Measurements from ENCODE around the gene JUN. TPM values are rescaled to one million over a fixed set of nuclear protein-coding genes. Genes with fewer than 3 reads are reported as not detected.

JUN gene
- total RNA-seq, 1 experiment from 2014 or later, result 74.7 TPM

DNA sequence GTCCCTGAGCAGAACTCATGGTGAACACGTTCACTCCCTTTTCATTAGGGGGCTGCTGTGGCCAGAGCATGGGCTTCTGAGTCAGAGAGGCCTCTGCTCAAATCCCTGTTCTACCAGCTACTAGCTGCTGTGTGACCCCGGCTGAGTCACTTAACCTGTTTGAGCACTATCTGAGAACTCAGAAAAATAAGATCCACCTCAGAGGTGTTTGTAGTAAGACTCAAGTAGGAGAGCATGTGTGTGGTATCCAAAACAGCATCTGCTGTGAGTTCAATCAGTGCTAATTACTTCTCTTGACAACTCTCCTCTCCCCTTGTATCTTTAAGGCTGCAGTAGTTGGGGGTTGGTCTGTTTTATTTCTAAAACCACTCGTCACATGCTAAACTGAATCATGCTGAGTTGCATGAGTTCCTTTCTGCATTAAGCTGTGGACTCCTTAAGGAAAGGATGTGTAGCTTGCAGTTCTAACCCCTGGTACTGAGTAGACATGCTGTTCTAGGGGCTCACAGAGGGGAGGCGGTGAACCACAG lies 39.7 kb upstream of the JUN start:
- CTCF ChIA-PET, result no interaction called here
- POLR2A ChIA-PET (ENCODE audit: unreplicated experiment), result interaction anchor here (0.7 kb wide), 2 partner anchors 59 to 620 kb away, joined by 3 to 6 read pairs; no protein-coding TSS in a partner anchor
- Histone ChIP-seq H3K27me3 (ENCODE audit: insufficient read depth, low read depth) (no peaks in the 10 kb centered on the region), H3K9me3 (ENCODE audit: insufficient read depth, low read depth) (peaks cover 5% of the 10 kb centered on the region; the same call in 1 of the 2 replicates), H3K9me2 (ENCODE audit: insufficient read depth) (no peaks in the 10 kb centered on the region), H3K27ac (peak overlapping the region; percentile 74), H3K4me3 (no peak overlapping the region), H3K4me2 (peak overlapping the region; percentile 66), H4K20me1 (ENCODE audit: insufficient read depth) (no peaks in the 10 kb centered on the region), H3K4me1 (replicated peaks; ENCODE audit: insufficient read depth) (peaks cover 56% of the 10 kb centered on the region), H2AFZ (0 out of 2 replicates have a peak overlapping the region, but pooled peaks have one; percentile 37), H3F3A (ENCODE audit: insufficient read depth, low read depth) (peaks cover 46% of the 10 kb centered on the region), H3K36me3 (ENCODE audit: low read depth) (no peaks in the 10 kb centered on the region), H3K79me2 (ENCODE audit: low read depth) (no peaks in the 10 kb centered on the region)
- BruUV-seq (replicated peaks), result TSS peak; percentile 22
- intact Hi-C loops (cut with micrococcal nuclease; ENCODE audit: unreplicated experiment), result no loop called here
- TF ChIP-seq, protein P1, sequence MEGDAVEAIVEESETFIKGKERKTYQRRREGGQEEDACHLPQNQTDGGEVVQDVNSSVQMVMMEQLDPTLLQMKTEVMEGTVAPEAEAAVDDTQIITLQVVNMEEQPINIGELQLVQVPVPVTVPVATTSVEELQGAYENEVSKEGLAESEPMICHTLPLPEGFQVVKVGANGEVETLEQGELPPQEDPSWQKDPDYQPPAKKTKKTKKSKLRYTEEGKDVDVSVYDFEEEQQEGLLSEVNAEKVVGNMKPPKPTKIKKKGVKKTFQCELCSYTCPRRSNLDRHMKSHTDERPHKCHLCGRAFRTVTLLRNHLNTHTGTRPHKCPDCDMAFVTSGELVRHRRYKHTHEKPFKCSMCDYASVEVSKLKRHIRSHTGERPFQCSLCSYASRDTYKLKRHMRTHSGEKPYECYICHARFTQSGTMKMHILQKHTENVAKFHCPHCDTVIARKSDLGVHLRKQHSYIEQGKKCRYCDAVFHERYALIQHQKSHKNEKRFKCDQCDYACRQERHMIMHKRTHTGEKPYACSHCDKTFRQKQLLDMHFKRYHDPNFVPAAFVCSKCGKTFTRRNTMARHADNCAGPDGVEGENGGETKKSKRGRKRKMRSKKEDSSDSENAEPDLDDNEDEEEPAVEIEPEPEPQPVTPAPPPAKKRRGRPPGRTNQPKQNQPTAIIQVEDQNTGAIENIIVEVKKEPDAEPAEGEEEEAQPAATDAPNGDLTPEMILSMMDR (conservative IDR thresholded peaks at IDR 0.05), result no peak
- no peak for TF ChIP-seq EZH2 (IDR thresholded peaks at IDR 0.05; ENCODE audit: low read depth)
- DNase-seq, result peak; percentile 64 to 94

DNA sequence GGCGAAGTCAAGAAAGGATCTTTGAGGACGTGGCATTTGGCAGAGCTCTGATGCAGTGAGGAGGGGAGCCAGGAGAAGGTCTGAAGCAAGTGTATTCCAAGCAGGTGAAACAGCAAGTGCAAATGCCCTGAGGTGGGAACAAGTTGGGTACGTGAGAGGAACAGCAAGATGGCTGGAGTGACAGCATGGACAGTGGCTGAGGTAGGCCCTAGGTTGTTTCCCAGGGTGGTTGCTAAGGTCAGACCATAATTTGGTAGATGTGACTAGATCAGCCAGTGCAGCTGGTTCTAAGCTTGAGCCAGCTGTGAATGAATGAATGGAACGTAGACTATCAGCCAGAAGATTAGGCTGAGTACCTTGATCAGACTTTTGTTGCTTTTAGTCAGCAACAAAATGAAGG lies 37.5 kb upstream of the JUN start:
- H3F3A ChIP-seq (ENCODE audit: insufficient read depth, low read depth), result peaks cover 67% of the 10 kb centered on the region
- peaks cover 3% of the 10 kb centered on the region; the same call in 1 of the 2 replicates for H3K79me2 ChIP-seq (ENCODE audit: low read depth)
- intact Hi-C loops (cut with micrococcal nuclease; ENCODE audit: unreplicated experiment), result no loop called here
- TF ChIP-seq, protein P1 (conservative IDR thresholded peaks at IDR 0.05), result no peak
- no peak for TF ChIP-seq EZH2 (IDR thresholded peaks at IDR 0.05; ENCODE audit: low read depth)
- no peaks in the 10 kb centered on the region for H3K27me3 ChIP-seq (ENCODE audit: insufficient read depth, low read depth)
- no TSS peak for BruUV-seq (replicated peaks)
- H3K4me1 ChIP-seq (replicated peaks; ENCODE audit: insufficient read depth), result peaks cover 74% of the 10 kb centered on the region
- POLR2A ChIA-PET (ENCODE audit: unreplicated experiment), result no interaction called here
- no peaks in the 10 kb centered on the region for H3K9me3 ChIP-seq (ENCODE audit: insufficient read depth, low read depth)
- H3K9me2 ChIP-seq (ENCODE audit: insufficient read depth), result no peaks in the 10 kb centered on the region
- H3K4me3 ChIP-seq, result no peak overlapping the region
- no peaks in the 10 kb centered on the region for H4K20me1 ChIP-seq (ENCODE audit: insufficient read depth)
- no peak for DNase-seq
- H3K4me2 ChIP-seq, result no peak overlapping the region
- no peak overlapping the region for H3K27ac ChIP-seq
- no peaks in the 10 kb centered on the region for H3K36me3 ChIP-seq (ENCODE audit: low read depth)
- CTCF ChIA-PET, result no interaction called here
- no peak overlapping the region for H2AFZ ChIP-seq

GRCh38 chr1:58818976-58819375 lies 35.1 kb upstream of the JUN start:
- H2AFZ ChIP-seq, result no peak overlapping the region
- no peaks in the 10 kb centered on the region for H4K20me1 ChIP-seq (ENCODE audit: insufficient read depth)
- H3K79me2 ChIP-seq (ENCODE audit: low read depth), result peaks cover 9% of the 10 kb centered on the region; the same call in 1 of the 2 replicates
- intact Hi-C loops (cut with micrococcal nuclease; ENCODE audit: unreplicated experiment), result loop anchor here (10.0 kb wide), 1 partner anchor 206 kb away; no protein-coding TSS in a partner anchor
- peak overlapping the region; percentile 99 for H3K27ac ChIP-seq
- no peak overlapping the region for H3K4me2 ChIP-seq
- no peaks in the 10 kb centered on the region for H3K36me3 ChIP-seq (ENCODE audit: low read depth)
- ChIA-PET POLR2A (ENCODE audit: unreplicated experiment) (interaction anchor here (0.7 kb wide), 1 partner anchor 27 kb away, joined by 3 read pairs; no protein-coding TSS in a partner anchor), CTCF (no interaction called here)
- H3F3A ChIP-seq (ENCODE audit: insufficient read depth, low read depth), result peaks cover 65% of the 10 kb centered on the region
- no peaks in the 10 kb centered on the region for H3K9me3 ChIP-seq (ENCODE audit: insufficient read depth, low read depth)
- BruUV-seq (replicated peaks), result no TSS peak
- no peaks in the 10 kb centered on the region for H3K27me3 ChIP-seq (ENCODE audit: insufficient read depth, low read depth)
- TF ChIP-seq, protein P1 (conservative IDR thresholded peaks at IDR 0.05), result no peak
- TF ChIP-seq EZH2 (IDR thresholded peaks at IDR 0.05; ENCODE audit: low read depth), result no peak
- H3K4me1 ChIP-seq (replicated peaks; ENCODE audit: insufficient read depth), result peaks cover 56% of the 10 kb centered on the region
- H3K4me3 ChIP-seq, result no peak overlapping the region
- H3K9me2 ChIP-seq (ENCODE audit: insufficient read depth), result no peaks in the 10 kb centered on the region
- DNase-seq, result no peak

Data from PC-9 (cell line).